Activated B cell treated with CpG ODN at 0.5 μM for 24 hours (primary cell): ENCODE measurements around the gene PTPN14. TPM values are rescaled to one million over a fixed set of nuclear protein-coding genes. Genes with fewer than 3 reads are reported as not detected.

Source experiments
- ATAC-seq: fragments of 200-7000 bp; cut with Tn5 transposase; one replicate; pipeline ENCODE4 v1.10.0; 2021; ENCODE audit warnings: low read depth, mild to moderate bottlenecking, moderate library complexity
- CTCF ChIA-PET: fragments of 350-600 bp; sonication (Branson Sonifier 250); formaldehyde crosslinking; loops from one replicate; lab custom pipeline; 2021; ENCODE audit warnings: antibody characterized with exemption; lab: Charles Lee
- POLR2A ChIA-PET: fragments of 350-600 bp; sonication (Branson Sonifier 250); formaldehyde crosslinking; loops from one replicate; lab custom pipeline; 2021; ENCODE audit warnings: antibody characterized with exemption; lab: Charles Lee
- DNase-seq: peaks from one replicate; pipeline ENCODE4 v3.0.0; 2022
- H3K27ac Mint-ChIP-seq: one replicate; pipeline ENCODE4 v1.8.0; 2020; ENCODE audit warnings: mixed read lengths
- H3K27me3 Mint-ChIP-seq: one replicate; pipeline ENCODE4 v1.8.0; 2021; ENCODE audit warnings: mixed read lengths
- H3K36me3 Mint-ChIP-seq: one replicate; pipeline ENCODE4 v1.8.0; 2021; ENCODE audit warnings: low read depth, mixed read lengths
- H3K4me1 Mint-ChIP-seq: one replicate; pipeline ENCODE4 v1.8.0; 2021; ENCODE audit warnings: mixed read lengths
- H3K4me3 Mint-ChIP-seq: one replicate; pipeline ENCODE4 v1.8.0; 2020; ENCODE audit warnings: mild to moderate bottlenecking, mixed read lengths
- H3K9me3 Mint-ChIP-seq: one replicate; pipeline ENCODE4 v1.8.0; 2020; ENCODE audit warnings: mixed read lengths
- CTCF ChIP-seq: fragments of 200-600 bp; IDR thresholded peaks from one replicate; pipeline ENCODE4 v1.8.0; 2022; ENCODE audit warnings: antibody characterized with exemption, mild to moderate bottlenecking
- intact Hi-C: fragments of 100-400 bp; cut with micrococcal nuclease; formaldehyde crosslinking; loops from one replicate; pipeline ENCODE4 v1.15.1; 2024
- total RNA-seq: library from RNA; stranded (reverse); gene quantifications from 2 replicates; pipeline ENCODE4 v1.2.3, GENCODE V29; 2022

PTPN14 gene
- total RNA-seq, 1 donor from 2014 or later, result not detected

- Mint-ChIP-seq H3K9me3 (no peaks in the 10 kb centered on the region), H3K27me3 (peaks cover 2% of the 10 kb centered on the region), H3K4me1 (no peaks in the 10 kb centered on the region), H3K36me3 (no peaks in the 10 kb centered on the region), H3K4me3 (no peak overlapping the region), H3K27ac (no peak overlapping the region)
- no peak for DNase-seq
- POLR2A ChIA-PET, result no interaction called here
- no peak for TF ChIP-seq CTCF
- no peak for ATAC-seq
- CTCF ChIA-PET, result no interaction called here
- intact Hi-C loops, result no loop called here
These were observed 99.1 kb downstream of the PTPN14 start for GRCh38 chr1:214452152-214452784.

GRCh38 chr1:214451596-214451995 is 99.8 kb downstream of the PTPN14 start:
- POLR2A ChIA-PET, result interaction anchor here (0.6 kb wide), 1 partner anchor 1051 kb away, joined by 3 read pairs; no protein-coding TSS in a partner anchor
- H3K27me3 Mint-ChIP-seq, result peaks cover 2% of the 10 kb centered on the region

GRCh38 chr1:214449371-214449770 is 102.0 kb downstream of the PTPN14 start:
- H3K27me3 Mint-ChIP-seq, result peaks cover 2% of the 10 kb centered on the region
- H3K4me1 Mint-ChIP-seq, result no peaks in the 10 kb centered on the region
- no peak overlapping the region for H3K27ac Mint-ChIP-seq
- ATAC-seq, result no peak
- H3K36me3 Mint-ChIP-seq, result no peaks in the 10 kb centered on the region
- ChIA-PET POLR2A (no interaction called here), CTCF (no interaction called here)
- no peak overlapping the region for H3K4me3 Mint-ChIP-seq
- DNase-seq, result no peak
- H3K9me3 Mint-ChIP-seq, result no peaks in the 10 kb centered on the region
- intact Hi-C loops, result no loop called here
- no peak for TF ChIP-seq CTCF

More at GRCh38 chr1:214451596-214451995, 99.8 kb downstream of the PTPN14 start:
- DNase-seq (no peak), ATAC-seq (no peak)
- no peak for TF ChIP-seq CTCF
- H3K4me3 Mint-ChIP-seq, result no peak overlapping the region
- no peaks in the 10 kb centered on the region for H3K4me1 Mint-ChIP-seq
- intact Hi-C loops, result no loop called here
- H3K9me3 Mint-ChIP-seq, result no peaks in the 10 kb centered on the region
- CTCF ChIA-PET, result no interaction called here
- H3K36me3 Mint-ChIP-seq, result no peaks in the 10 kb centered on the region
- H3K27ac Mint-ChIP-seq, result no peak overlapping the region

- no peak overlapping the region for H3K4me3 Mint-ChIP-seq
- no peak for TF ChIP-seq CTCF
- H3K27me3 Mint-ChIP-seq, result peaks cover 2% of the 10 kb centered on the region
- DNase-seq (no peak), ATAC-seq (no peak)
- H3K27ac Mint-ChIP-seq, result no peak overlapping the region
- ChIA-PET CTCF (no interaction called here), POLR2A (no interaction called here)
- intact Hi-C loops, result no loop called here
- no peaks in the 10 kb centered on the region for H3K4me1 Mint-ChIP-seq
- H3K9me3 Mint-ChIP-seq, result no peaks in the 10 kb centered on the region
- H3K36me3 Mint-ChIP-seq, result no peaks in the 10 kb centered on the region
These were observed 102.9 kb downstream of the PTPN14 start for GRCh38 chr1:214448536-214448935.

GRCh38 chr1:214447557-214447871 is 103.9 kb downstream of the PTPN14 start:
- Mint-ChIP-seq H3K27ac (no peak overlapping the region), H3K9me3 (no peaks in the 10 kb centered on the region), H3K27me3 (peaks cover 3% of the 10 kb centered on the region), H3K4me3 (no peak overlapping the region), H3K4me1 (no peaks in the 10 kb centered on the region), H3K36me3 (no peaks in the 10 kb centered on the region)
- ChIA-PET CTCF (no interaction called here), POLR2A (no interaction called here)
- no peak for TF ChIP-seq CTCF
- intact Hi-C loops, result no loop called here
- ATAC-seq, result no peak
- DNase-seq, result no peak
